Measurements from ENCODE around the gene ABL1.
A peak's percentile ranks its signal among the peaks of the same experiment; 100 is the strongest.

ABL1 gene

DNA sequence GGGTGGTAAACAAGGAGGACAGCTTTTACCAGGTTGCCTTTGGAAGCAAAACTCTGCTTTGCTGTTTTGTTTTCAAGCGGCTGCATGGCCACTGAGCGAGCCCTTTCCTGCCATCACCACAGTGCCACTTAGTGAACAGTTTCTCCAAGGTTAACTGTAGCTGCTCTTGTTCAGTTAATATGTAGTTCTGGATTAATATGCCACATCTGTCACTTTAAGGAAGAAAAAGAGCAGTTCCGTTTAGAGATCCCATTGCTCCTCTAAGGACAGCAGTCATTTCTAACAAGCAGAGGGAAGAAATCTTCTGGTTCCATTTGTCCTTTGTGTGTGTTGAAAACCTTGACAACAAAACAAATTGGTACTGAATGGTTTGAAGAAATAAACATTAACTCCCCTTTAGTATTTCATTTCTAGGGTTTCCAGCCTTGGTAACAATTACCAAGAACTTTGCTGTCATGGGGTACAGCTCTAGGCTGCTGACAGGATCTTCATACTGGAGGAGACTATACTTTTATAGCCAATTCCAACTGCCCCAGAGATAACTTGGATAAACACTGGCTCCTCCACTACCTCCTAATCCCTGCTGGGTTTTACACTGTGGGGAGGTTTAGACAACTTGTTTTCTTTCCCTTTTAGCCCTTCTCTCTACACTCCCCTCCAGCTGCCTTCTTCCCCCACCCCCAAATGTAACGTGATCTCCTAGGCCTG lies 10.3 kb upstream of the ABL1 start:
- H3K4me1 ChIP-seq: peaks cover 16% of the 10 kb centered on the region
- peak overlapping the region; percentile 45 for H2AFZ ChIP-seq
- no peaks in the 10 kb centered on the region for H3K27me3 ChIP-seq (ENCODE audit: control insufficient read depth, insufficient read depth, low read length)
- no peaks in the 10 kb centered on the region for H3K9me3 ChIP-seq (ENCODE audit: control insufficient read depth, low read length)
- peaks cover 2% of the 10 kb centered on the region for H3K79me2 ChIP-seq
- peak overlapping the region; percentile 40 for H3K4me3 ChIP-seq (ENCODE audit: low read depth, low read length)
- H3K4me2 ChIP-seq (ENCODE audit: low read length): peak overlapping the region; percentile 51
- H3K9ac ChIP-seq: no peak overlapping the region
- TF ChIP-seq, protein P1, sequence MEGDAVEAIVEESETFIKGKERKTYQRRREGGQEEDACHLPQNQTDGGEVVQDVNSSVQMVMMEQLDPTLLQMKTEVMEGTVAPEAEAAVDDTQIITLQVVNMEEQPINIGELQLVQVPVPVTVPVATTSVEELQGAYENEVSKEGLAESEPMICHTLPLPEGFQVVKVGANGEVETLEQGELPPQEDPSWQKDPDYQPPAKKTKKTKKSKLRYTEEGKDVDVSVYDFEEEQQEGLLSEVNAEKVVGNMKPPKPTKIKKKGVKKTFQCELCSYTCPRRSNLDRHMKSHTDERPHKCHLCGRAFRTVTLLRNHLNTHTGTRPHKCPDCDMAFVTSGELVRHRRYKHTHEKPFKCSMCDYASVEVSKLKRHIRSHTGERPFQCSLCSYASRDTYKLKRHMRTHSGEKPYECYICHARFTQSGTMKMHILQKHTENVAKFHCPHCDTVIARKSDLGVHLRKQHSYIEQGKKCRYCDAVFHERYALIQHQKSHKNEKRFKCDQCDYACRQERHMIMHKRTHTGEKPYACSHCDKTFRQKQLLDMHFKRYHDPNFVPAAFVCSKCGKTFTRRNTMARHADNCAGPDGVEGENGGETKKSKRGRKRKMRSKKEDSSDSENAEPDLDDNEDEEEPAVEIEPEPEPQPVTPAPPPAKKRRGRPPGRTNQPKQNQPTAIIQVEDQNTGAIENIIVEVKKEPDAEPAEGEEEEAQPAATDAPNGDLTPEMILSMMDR (IDR thresholded peaks at IDR 0.05): no peak
- no peaks in the 10 kb centered on the region for H3K36me3 ChIP-seq (ENCODE audit: control insufficient read depth, insufficient read depth, low read length)
- peak overlapping the region; percentile 91 for H3K27ac ChIP-seq

DNA sequence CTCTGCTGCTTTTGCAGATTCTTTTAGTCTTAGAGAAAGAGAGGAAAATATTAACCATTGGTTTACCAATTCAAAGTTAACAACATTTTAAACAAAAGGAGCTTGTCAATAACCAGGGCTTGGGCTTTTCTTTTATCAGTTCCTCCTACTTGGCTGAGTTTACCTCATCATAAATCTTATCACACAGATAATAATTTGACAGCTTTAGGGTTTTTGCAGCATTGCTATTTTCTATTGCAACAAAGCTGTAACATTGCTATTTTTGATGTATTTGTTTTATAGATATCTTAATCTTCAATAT lies 9.8 kb upstream of the ABL1 start:
- H3K27me3 ChIP-seq (ENCODE audit: control insufficient read depth, insufficient read depth, low read length): no peaks in the 10 kb centered on the region
- H3K36me3 ChIP-seq (ENCODE audit: control insufficient read depth, insufficient read depth, low read length): no peaks in the 10 kb centered on the region
- TF ChIP-seq, protein P1 (IDR thresholded peaks at IDR 0.05): no peak
- peak overlapping the region; percentile 91 for H3K27ac ChIP-seq
- H3K4me3 ChIP-seq (ENCODE audit: low read depth, low read length): peak overlapping the region; percentile 40
- peak overlapping the region; percentile 51 for H3K4me2 ChIP-seq (ENCODE audit: low read length)
- peak overlapping the region; percentile 45 for H2AFZ ChIP-seq
- no peak overlapping the region for H3K9ac ChIP-seq
- H3K9me3 ChIP-seq (ENCODE audit: control insufficient read depth, low read length): no peaks in the 10 kb centered on the region
- H3K79me2 ChIP-seq: peaks cover 3% of the 10 kb centered on the region
- H3K4me1 ChIP-seq: peaks cover 16% of the 10 kb centered on the region

GRCh38 chr9:130825809-130826208 lies 9.2 kb upstream of the ABL1 start:
- Histone ChIP-seq H3K9me3 (ENCODE audit: control insufficient read depth, low read length) (no peaks in the 10 kb centered on the region), H3K4me3 (ENCODE audit: low read depth, low read length) (peak overlapping the region; percentile 40), H3K4me2 (ENCODE audit: low read length) (peak overlapping the region; percentile 51), H3K27ac (peak overlapping the region; percentile 91), H3K79me2 (peaks cover 5% of the 10 kb centered on the region), H3K4me1 (peaks cover 16% of the 10 kb centered on the region), H3K27me3 (ENCODE audit: control insufficient read depth, insufficient read depth, low read length) (no peaks in the 10 kb centered on the region), H2AFZ (no peak overlapping the region), H3K9ac (no peak overlapping the region), H3K36me3 (ENCODE audit: control insufficient read depth, insufficient read depth, low read length) (no peaks in the 10 kb centered on the region)
- TF ChIP-seq, protein P1 (IDR thresholded peaks at IDR 0.05): no peak

DNA sequence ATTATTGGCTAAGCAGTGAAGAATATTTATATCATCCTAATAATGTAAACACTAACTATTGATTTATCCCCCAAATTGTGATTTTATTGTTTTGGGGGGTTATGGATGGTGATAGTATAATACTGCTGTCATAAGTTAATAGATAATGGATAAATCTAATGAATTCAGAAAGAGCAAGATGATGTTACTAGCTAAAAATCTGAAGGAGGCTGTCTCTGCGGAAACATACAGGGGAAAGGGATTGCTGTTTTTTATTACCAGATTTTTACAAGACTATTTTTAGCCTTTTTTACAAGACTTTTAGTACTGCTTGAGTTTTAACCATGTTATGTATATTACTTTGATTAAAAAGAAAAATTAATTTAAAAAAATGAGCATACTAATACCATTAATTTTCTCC lies 5.3 kb upstream of the ABL1 start:
- H3K36me3 ChIP-seq (ENCODE audit: control insufficient read depth, insufficient read depth, low read length): no peaks in the 10 kb centered on the region
- peaks cover 8% of the 10 kb centered on the region for H3K4me1 ChIP-seq
- peaks cover 8% of the 10 kb centered on the region for H3K79me2 ChIP-seq
- H3K4me2 ChIP-seq (ENCODE audit: low read length): no peak overlapping the region
- no peak overlapping the region for H3K9ac ChIP-seq
- H3K9me3 ChIP-seq (ENCODE audit: control insufficient read depth, low read length): no peaks in the 10 kb centered on the region
- TF ChIP-seq, protein P1 (IDR thresholded peaks at IDR 0.05): no peak
- H3K27me3 ChIP-seq (ENCODE audit: control insufficient read depth, insufficient read depth, low read length): no peaks in the 10 kb centered on the region
- H3K27ac ChIP-seq: no peak overlapping the region
- no peak overlapping the region for H2AFZ ChIP-seq
- H3K4me3 ChIP-seq (ENCODE audit: low read depth, low read length): no peak overlapping the region

- H3K79me2 ChIP-seq: peaks cover 8% of the 10 kb centered on the region
- no peak overlapping the region for H3K4me2 ChIP-seq (ENCODE audit: low read length)
- H3K9me3 ChIP-seq (ENCODE audit: control insufficient read depth, low read length): no peaks in the 10 kb centered on the region
- TF ChIP-seq, protein P1 (IDR thresholded peaks at IDR 0.05): no peak
- no peaks in the 10 kb centered on the region for H3K27me3 ChIP-seq (ENCODE audit: control insufficient read depth, insufficient read depth, low read length)
- no peak overlapping the region for H3K4me3 ChIP-seq (ENCODE audit: low read depth, low read length)
- H3K9ac ChIP-seq: no peak overlapping the region
- peaks cover 5% of the 10 kb centered on the region for H3K4me1 ChIP-seq
- no peaks in the 10 kb centered on the region for H3K36me3 ChIP-seq (ENCODE audit: control insufficient read depth, insufficient read depth, low read length)
- H3K27ac ChIP-seq: no peak overlapping the region
- H2AFZ ChIP-seq: no peak overlapping the region
Measured at GRCh38 chr9:130830231-130830760, 4.8 kb upstream of the ABL1 start.
